ENCODE measurements around the gene MAK.
"Not testable (repeated sequence)": the region's sequence is repeated elsewhere in the genome, so short reads cannot be mapped to it uniquely, and the experiment has no call there.

Gene MAK

DNA sequence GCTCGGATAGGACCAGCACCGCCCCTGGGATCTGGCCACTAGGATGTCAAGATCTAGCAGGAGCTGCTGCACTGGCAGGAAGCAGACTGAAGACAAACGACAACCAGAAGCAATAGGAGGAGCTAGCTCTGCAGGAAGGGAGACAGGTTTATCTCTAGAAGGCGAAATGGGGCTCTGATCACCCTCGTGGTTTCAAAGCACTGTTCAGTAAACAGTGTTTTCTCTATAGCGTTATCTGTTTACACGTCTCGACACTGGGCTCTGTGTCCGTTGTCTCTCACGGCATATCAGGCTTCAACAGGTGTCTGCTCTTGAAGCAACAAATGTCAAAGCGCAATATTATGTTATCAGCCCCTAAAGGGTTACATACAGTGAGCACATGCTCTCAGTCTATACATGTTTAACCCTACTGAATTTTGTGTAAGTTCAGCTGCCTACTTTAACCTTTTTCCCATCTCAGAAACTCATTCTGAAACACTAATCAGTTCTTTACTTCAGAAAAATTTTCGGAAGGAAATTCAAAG, 66.9 kb downstream of the MAK start:
- DNase-seq (ENCODE audit: low spot score): no peak

GRCh38 chr6:10769419-10769818, 68.9 kb downstream of the MAK start:
- no peak for DNase-seq (ENCODE audit: low spot score)

DNA sequence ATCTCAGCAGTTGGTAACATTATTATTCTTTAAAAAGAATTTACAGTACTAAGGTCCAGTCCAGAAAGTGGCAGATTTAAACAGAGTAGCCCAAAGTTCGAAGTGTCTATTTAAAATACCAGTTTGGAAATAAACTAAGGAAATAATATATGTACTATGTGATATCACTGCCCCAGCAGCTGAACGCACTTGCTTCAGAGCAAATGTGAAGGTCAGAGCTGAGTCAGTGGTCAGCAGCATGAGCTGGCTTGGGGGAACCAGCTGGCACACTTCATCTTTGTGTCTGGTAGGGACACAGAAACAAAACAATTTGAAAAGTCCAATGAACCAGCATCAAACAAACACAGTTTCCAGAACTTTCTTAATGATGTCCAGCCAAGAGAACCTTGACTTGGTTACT, 75.3 kb downstream of the MAK start:
- no peak for DNase-seq (ENCODE audit: low spot score)

DNA sequence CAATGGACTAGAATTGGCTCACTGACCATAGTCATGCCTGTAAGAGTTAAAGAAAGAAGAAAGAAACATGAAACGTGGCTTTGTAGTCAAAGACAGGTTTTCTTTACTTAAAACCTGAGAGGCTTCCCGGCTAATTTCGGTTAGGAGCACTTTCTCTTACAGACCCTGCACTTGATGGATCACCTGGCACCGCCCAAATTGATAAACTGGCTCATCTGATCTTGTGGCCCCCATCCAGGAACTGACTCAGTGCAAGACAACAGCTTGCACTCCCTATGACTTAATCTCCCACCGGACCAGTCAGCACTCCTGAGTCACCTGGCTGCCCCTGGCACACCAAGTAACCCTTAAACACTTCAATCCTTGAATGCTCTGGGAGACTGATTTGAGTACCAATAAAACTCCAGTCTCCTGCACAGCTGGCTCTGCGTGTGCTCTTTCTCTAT, 78.4 kb downstream of the MAK start:
- peak; percentile 57 for DNase-seq (ENCODE audit: low spot score)

DNA sequence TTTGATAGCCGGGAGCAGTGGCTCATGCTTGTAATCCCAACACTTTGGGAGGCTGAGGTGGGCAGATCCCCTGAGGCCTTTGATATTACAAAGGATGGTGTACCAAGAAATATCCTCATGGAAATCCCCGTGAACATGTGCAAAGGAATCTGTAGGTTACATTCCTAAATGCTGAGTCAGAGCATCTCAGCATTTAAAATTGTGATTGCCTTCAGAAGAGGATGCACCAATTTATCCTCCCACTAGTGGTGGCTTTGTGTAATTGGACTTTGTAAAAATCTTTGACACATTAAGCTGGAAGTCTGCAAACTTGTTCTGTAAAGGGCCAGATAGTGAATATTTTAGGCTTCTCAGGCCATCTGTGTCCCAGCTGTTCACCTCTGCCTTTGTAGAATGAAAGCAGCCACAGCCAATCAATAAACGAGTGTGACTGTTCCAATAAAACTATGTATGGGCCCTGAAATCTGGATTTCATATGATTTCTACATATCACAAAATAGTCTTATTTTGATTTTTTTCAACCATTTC, 79.0 kb downstream of the MAK start:
- peak; percentile 46 for DNase-seq (ENCODE audit: low spot score)

DNA sequence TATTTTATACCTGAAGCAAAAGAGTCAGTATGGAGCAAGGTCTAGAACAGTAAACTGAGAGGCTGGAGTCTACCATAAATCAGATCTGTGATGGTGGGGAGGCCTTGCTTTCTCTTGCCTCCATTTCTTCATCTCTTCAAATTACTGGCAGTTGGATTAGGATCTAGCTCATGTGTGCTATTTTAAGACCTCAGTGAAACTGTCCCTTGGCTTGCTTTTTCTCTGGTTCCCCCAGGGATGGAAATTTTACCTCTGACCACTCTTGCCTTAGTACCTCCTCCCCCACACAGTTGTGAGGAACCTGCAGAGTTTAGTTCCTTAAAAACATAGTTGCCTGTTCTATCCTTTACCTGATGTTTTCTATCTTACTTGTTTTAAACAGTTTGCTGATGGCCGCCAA, 82.3 kb downstream of the MAK start:
- no peak for DNase-seq (ENCODE audit: low spot score)

DNA sequence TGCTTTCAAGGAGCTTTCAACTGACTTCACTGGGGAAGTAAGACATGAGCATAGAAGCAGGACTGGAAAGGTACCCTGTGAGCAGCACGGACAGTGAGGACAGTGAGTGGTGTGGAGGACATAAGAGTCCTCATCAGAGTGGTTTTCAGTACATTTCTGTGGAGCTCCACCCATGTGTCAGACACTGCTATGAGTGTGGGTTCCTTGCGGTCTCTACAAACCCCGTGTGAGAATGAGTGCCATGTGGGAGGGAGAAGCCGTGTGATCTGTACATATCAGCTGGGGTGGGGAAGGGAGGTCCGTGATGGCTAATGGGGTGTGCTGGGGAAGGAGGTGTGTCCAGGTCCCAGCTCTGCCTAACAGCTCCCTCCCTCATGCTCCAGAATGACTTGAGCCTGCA, 86.6 kb downstream of the MAK start:
- DNase-seq (ENCODE audit: low spot score): not testable (repeated sequence)

GRCh38 chr6:10750568-10750967, 87.8 kb downstream of the MAK start:
- not testable (repeated sequence) for DNase-seq (ENCODE audit: low spot score)

GRCh38 chr6:10749734-10750133, 88.6 kb downstream of the MAK start:
- no peak for DNase-seq (ENCODE audit: low spot score)

GRCh38 chr6:10747251-10747972, 90.9 kb downstream of the MAK start, which contains the start of gene TMEM14B:
TMEM14B (plus strand) TSS chr6:10747805; CDS start chr6:10749246, 1,441 bp downstream.
- DNase-seq (ENCODE audit: low spot score): peak; percentile 100

GRCh38 chr6:10746915-10747250, 91.5 kb downstream of the MAK start:
- no peak for DNase-seq (ENCODE audit: low spot score)

DNA sequence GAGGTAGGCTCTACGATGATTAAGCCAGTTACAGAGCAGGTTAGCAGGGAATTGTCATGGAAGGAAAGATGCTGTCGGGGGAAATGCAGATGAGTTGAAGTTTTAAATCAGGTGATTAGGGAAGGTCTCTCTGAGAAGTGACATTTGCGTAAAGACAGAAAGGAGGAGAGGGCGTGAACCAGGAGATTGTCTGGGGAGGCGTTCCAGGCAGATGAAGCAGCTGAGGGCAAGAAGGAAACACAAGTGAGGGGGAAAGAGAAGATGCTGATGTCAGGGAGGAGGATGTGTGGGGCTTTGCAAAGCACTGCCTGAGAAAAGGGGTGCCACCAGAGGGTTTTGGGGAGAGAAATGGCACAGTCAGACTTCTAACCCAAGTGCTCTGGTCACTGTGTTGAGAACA, 93.2 kb downstream of the MAK start:
- DNase-seq (ENCODE audit: low spot score): no peak

DNA sequence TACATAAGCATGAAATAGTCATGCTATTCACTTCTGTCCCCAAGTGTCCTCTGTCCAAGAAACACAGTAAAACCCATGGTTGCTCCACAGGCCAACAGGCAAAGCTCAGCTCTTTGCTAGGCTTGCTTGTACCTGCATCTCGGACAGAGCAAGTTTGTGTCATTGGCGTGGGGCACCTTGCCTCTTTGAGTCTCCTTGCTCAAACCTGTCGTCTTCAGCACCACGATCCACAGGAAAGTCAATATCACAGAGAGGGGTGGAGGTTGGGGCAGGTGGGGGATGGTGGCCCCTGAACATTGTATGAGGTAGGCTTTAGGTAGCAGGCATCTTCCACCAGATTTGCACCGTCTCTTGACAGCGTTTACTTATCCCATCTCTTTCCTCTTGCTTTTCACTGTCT, 94.8 kb downstream of the MAK start:
- DNase-seq (ENCODE audit: low spot score): no peak

DNA sequence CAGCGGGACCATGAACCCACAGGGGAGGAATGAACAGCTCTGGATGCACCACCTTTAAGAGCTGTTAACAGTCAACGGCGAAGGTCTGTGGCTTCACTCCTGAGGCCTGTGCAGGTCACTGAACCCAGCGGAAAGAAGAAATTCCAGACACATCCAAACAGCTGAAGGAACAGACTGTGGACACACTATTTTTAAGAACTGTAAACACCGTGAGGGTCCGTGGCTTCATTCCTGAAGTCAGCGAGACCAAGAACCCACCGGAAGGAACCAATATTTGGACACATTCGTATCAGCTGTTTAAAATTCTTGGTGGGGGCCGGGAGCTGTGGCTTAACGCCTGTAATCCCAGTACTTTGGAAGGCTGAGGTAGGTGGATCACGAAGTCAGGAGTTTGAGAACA, 96.1 kb downstream of the MAK start:
- DNase-seq (ENCODE audit: low spot score): no peak

- not testable (repeated sequence) for DNase-seq (ENCODE audit: low spot score)
Measured at GRCh38 chr6:10741643-10742042, 96.7 kb downstream of the MAK start.

DNA sequence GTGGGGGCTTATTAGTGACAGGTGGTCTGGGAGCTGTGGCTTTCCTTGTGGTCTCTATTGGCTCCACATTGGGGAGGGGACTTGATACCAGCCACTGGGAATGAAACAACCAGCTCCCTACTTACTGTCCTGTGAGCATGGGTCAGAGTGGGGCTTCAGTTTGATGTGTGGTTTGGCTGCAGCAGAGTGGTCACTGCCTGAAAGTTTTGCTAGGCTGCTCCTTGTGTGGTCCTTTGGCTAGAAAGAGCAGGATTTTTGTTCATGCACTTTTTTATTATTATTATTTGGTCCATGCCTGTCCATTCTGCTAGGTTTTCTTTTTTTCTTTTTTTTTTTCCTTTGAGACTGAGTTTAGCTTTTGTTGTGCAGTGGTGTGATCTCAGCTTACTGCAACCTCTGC, 98.3 kb downstream of the MAK start:
- DNase-seq (ENCODE audit: low spot score): no peak

DNA sequence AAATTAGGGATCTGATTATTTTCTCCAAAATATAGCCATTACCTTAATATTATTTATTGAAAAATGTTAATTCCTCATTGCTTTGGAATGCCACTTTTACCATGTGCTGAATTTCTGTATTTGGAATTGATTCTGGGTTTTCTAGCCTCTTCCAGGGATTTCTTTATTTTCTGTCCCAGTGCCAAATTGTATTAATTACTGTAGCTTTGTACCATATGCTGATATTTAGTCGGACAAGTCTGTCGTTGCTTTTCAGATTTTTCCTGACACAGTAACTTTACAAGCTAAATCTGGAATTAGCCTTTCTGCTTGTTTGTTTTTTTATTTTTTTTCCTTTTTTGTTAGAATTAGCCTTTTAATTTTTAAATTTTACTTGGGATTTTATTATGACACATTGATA, 101.6 kb downstream of the MAK start:
- no peak for DNase-seq (ENCODE audit: low spot score)

GRCh38 chr6:10733863-10734262, 104.5 kb downstream of the MAK start:
- DNase-seq (ENCODE audit: low spot score): no peak

DNA sequence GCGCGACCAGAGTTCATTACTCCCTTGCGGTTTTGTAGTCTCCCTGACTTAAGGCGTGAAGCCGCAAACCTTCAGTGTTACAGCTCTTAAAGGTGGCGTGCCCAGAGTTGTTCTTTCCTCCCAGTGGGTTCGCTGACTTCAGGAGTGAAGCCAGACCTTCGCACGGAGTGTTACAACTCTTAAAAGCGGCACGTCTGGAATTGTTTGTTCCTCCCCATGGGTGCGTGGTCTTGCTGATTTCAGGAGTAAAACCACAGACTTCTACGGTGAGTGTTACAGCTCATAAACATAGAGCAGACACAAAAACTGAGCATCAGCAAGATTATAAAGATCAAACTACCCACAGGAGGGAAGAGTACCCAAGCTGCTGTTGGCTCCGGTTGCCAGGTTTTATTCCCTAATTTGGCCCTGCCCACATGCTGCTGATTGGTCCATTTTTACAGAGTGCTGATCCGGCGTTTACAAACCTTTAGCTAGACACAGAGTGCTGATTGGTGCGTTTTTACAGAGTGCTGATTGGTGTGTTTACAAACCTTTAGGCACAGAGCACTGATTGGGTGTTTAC, 105.1 kb downstream of the MAK start:
- no peak for DNase-seq (ENCODE audit: low spot score)

DNA sequence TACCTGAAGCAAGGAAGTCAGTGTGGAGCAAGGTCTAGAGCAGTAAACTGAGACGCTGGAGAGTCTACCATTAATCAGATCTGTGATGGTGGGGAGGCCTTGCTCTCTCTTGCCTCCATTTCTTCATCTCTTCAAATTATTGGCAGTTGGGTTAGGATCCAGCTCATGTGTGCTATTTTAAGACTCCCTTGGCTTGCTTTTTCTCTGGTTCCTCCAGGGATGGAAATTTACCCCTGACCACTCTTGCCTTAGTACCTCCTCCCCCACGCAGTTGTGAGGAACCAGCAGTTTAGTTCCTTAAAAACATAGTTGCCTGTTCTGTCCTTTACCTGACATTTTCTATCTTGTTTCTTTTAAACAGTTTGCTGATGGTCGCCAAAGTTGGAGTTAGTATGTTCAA, 108.1 kb downstream of the MAK start:
- DNase-seq (ENCODE audit: low spot score): no peak

- no peak for DNase-seq (ENCODE audit: low spot score)
Measured at GRCh38 chr6:10725716-10726115, 112.6 kb downstream of the MAK start.

DNA sequence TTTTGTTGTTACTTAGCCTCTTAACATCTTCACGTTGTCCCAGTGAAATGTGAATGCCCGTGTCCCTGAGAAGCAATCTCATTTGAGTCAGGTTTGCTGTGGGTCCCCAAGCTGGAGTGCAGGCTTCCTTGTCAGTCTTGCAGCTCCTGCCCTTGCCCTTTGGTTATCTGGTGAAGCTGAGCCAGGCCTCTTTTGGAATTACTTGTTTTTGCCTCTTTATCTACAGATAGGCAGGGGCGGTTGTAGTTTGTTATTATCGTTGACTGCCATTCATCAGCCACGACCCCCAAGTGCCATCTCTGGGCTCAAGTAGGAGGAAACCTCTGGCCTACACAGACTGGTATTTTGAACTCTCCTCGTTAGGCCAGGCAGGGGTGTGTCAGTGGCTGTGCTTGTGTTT, 113.3 kb downstream of the MAK start:
- DNase-seq (ENCODE audit: low spot score): no peak

DNA sequence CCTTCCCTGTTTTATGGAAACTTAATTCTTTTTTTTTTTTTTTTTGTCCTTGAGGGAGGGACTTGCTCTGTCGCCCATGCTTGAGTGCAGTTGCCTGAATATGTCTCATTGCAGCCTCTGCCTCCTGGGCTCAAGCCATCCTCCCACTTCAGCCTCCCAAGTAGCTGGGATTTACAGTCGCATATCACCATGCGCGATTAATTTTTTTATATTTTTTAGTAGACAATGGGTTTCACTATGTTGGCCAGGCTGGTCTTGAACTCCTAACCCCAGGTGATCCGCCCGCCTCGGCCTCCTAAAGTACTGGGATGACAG, 114.8 kb downstream of the MAK start:
- DNase-seq (ENCODE audit: low spot score): no peak

All from D341Med (cell line).